Measurements from ENCODE around the gene KCNQ5. TPM values are rescaled to one million over a fixed set of nuclear protein-coding genes. Genes with fewer than 3 reads are reported as not detected.

KCNQ5 gene
- total RNA-seq, 1 donor from 2014 or later: 1.7 TPM

GRCh38 chr6:72715119-72715518, 93.3 kb downstream of the KCNQ5 start:
- H3K4me3 ChIP-seq (ENCODE audit: low read depth, low read length): no peak overlapping the region
- no peak for DNase-seq (ENCODE audit: low read depth)
- no peak for TF ChIP-seq CTCF (conservative IDR thresholded peaks at IDR 0.05; ENCODE audit: low read depth, low read length)

DNA sequence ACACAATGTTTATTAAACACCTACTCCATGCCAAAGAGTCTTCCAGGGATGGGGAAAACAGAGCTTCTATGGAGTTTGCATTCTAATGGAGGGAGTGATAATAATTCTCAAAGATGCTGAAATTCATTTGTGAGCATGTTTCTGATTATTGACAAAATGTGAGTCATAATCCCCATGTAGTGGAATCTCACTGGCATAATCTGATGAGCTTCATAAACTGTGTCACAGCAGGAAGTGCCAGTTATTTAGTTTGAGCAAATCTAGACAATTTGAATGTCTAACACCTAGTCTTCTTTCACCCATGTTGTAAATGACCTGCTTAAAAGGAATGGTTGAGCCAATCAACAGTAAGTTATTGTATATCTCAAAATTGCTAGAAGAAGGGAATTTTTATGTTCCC, 95.1 kb downstream of the KCNQ5 start:
- TF ChIP-seq CTCF (conservative IDR thresholded peaks at IDR 0.05; ENCODE audit: low read depth, low read length): no peak
- H3K4me3 ChIP-seq (ENCODE audit: low read depth, low read length): no peak overlapping the region
- DNase-seq (ENCODE audit: low read depth): no peak

DNA sequence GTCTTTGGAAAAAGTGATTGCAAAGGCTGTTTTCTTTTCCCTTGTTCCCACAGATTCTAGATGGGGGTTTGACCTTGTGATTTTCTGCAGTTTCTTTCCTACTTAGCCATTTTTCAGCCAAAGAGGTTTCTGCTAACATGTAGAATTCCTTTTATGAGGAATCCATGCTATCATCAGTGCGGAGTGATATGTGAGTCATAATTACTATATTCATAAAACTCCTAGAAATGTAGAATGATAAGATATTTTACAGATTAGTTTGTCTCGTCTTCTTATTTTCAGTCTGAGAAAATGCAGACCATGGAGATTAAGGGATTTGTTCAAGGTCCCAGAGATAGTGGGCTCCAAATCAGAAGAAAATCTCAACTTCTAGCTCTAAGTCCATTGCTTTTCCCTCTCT, 98.6 kb downstream of the KCNQ5 start:
- DNase-seq (ENCODE audit: low read depth): no peak
- H3K4me3 ChIP-seq (ENCODE audit: low read depth, low read length): no peak overlapping the region
- TF ChIP-seq CTCF (conservative IDR thresholded peaks at IDR 0.05; ENCODE audit: low read depth, low read length): no peak

DNA sequence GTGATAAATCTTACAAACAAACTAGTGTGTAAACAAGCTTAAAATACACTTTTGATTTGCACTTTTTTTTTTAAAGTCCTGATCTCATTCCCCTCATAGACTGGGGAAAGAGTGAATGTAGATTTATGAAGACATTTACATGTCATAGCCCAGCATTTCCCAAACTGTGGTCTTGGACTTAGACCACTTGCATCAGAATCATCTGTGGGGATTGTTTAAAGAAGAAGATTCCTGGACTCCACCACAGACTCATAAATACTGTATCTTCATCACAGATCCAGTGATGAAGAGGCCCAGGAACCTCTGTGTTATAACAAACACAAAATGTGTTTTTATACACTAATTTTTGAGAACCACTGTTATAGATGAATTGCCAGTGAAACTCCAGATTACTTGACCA, 99.5 kb downstream of the KCNQ5 start:
- H3K4me3 ChIP-seq (ENCODE audit: low read depth, low read length): no peak overlapping the region
- no peak for TF ChIP-seq CTCF (conservative IDR thresholded peaks at IDR 0.05; ENCODE audit: low read depth, low read length)
- no peak for DNase-seq (ENCODE audit: low read depth)

GRCh38 chr6:72724545-72724944, 102.7 kb downstream of the KCNQ5 start:
- H3K4me3 ChIP-seq (ENCODE audit: low read depth, low read length): no peak overlapping the region
- DNase-seq (ENCODE audit: low read depth): peak; percentile 23
- no peak for TF ChIP-seq CTCF (conservative IDR thresholded peaks at IDR 0.05; ENCODE audit: low read depth, low read length)

DNA sequence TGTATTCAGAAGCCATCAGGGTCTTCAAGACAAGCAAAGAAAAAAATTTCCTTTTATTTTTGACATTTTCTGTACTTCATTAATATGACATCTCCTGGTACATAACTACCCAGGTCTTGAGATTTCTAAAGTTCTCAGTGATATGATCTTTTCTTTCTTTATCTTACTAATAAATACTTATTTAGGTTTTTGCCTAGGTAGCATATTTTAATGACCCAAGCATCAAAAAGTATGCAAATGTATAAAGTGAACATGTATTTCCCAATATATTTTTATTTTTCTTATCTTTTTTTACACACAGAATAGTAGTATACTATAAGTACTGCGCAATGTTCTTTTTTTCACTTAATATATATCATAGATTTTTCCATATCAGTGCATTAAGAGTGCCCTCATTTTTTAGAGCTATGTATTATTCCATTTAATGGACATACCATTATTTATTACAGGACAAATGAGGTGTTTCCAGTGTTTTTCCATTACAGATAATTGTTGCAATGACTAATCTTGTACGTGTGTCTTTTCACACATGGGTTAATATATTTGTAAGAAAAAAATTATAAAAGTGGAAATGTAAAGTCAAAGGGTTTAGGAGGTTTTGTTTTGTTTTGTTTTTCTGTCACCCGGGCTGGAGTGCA, 107.0 kb downstream of the KCNQ5 start:
- H3K4me3 ChIP-seq (ENCODE audit: low read depth, low read length): no peak overlapping the region
- DNase-seq (ENCODE audit: low read depth): no peak
- no peak for TF ChIP-seq CTCF (conservative IDR thresholded peaks at IDR 0.05; ENCODE audit: low read depth, low read length)

DNA sequence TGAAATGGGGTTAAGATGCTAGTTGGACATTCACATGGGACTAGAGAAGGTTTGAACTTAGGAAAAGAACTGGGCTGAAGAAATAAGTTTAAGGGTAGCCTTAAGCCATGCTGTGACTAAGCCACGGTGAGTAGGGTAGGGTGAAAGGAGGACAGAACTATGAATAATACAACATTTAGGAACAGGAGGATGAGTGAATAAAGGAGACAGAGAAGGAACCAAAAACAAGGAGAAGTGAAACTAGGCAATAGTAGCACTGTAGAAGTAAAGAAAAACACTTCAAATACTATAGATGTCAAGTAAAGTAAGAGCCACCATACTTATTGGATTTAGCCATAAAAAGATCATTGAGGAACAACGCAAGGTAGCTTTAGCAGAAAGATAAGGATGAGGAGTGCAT, 111.2 kb downstream of the KCNQ5 start:
- no peak for DNase-seq (ENCODE audit: low read depth)
- no peak overlapping the region for H3K4me3 ChIP-seq (ENCODE audit: low read depth, low read length)
- no peak for TF ChIP-seq CTCF (conservative IDR thresholded peaks at IDR 0.05; ENCODE audit: low read depth, low read length)

Data from epithelial cell of proximal tubule (primary cell).